Measurements from ENCODE around the gene MTA2.

GRCh38 chr11:62574363-62575071, 27.1 kb downstream of the MTA2 start:
- TF ChIP-seq, protein P1, sequence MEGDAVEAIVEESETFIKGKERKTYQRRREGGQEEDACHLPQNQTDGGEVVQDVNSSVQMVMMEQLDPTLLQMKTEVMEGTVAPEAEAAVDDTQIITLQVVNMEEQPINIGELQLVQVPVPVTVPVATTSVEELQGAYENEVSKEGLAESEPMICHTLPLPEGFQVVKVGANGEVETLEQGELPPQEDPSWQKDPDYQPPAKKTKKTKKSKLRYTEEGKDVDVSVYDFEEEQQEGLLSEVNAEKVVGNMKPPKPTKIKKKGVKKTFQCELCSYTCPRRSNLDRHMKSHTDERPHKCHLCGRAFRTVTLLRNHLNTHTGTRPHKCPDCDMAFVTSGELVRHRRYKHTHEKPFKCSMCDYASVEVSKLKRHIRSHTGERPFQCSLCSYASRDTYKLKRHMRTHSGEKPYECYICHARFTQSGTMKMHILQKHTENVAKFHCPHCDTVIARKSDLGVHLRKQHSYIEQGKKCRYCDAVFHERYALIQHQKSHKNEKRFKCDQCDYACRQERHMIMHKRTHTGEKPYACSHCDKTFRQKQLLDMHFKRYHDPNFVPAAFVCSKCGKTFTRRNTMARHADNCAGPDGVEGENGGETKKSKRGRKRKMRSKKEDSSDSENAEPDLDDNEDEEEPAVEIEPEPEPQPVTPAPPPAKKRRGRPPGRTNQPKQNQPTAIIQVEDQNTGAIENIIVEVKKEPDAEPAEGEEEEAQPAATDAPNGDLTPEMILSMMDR (conservative IDR thresholded peaks at IDR 0.05; ENCODE audit: low read length), result no peak
- TF ChIP-seq EZH2phosphoT487 (IDR thresholded peaks at IDR 0.05; ENCODE audit: borderline replicate concordance), result no peak

All from Loucy (cell line).